ENCODE data around the gene UTP4. TPM values are rescaled to one million over a fixed set of nuclear protein-coding genes. Genes with fewer than 3 reads are reported as not detected.

UTP4 gene
- total and polyA plus RNA-seq, 2 of the 8 experiments (the other 6 are each of a cell fraction or from before 2014, with no cell fraction given), result 101 to 118 TPM

DNA sequence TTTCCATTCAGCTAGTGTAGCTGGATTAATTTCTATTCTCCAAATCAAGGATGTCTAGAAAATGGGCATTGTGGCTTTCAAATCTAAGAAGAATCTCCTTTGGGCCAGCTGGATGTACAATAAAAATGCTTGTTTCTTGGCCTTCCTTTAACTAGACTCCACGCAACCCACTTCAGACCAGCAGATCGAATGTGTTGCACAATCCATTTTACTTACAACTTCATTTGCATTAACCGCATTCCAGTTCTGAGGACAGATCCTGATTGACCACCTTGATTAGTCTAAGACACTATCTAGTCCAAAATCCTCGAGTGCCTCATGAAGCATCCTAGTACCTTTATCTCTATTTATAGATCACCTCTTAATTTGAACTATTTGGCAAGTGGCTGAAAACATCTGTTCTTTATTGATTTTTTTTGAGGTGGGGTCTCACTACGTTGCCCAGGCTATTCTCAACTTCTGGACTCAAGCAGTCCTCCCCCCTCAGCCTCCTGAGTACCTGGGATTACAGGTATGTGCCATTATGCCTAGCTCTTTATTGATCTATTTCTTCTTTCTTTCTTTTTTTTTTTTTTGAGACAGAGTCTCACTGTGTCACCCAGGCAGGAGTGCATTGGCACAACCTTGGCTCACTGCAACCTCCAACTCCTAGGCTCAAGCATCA lies 47.3 kb upstream of the UTP4 start:
- Histone ChIP-seq H3K79me2 (ENCODE audit: control insufficient read depth in 1 of 2, insufficient read depth in 2 of 2, low read length in 2 of 2) (no peaks in the 10 kb centered on the region), H3K9me3 (ENCODE audit: insufficient read depth in 2 of 2, low read depth in 1 of 2, low read length in 1 of 2) (no peaks in the 10 kb centered on the region), H3K14ac (ENCODE audit: insufficient read length) (no peak overlapping the region), H3K18ac (ENCODE audit: extremely low read depth, low read length) (no peak overlapping the region), H2BK20ac (ENCODE audit: low read length) (no peak overlapping the region), H3K79me1 (ENCODE audit: low read depth, low read length) (no peaks in the 10 kb centered on the region), H3K4me3 (ENCODE audit: extremely low read depth in 1 of 4, insufficient read depth in 2 of 4, low read depth in 3 of 4, low read length in 4 of 4) (no peak overlapping the region), H2BK5ac (ENCODE audit: low read depth, low read length) (no peak overlapping the region), H2BK120ac (replicated peaks; ENCODE audit: low read depth, low read length) (no peak overlapping the region), H3K4me2 (ENCODE audit: insufficient read depth in 1 of 2, low read depth in 2 of 2, low read length in 2 of 2) (no peak overlapping the region), H4K91ac (replicated peaks; ENCODE audit: insufficient read length, low read length) (no peak overlapping the region), H4K5ac (ENCODE audit: insufficient read length, low read depth, low read length) (no peak overlapping the region), H4K20me1 (replicated peaks in 1 of 2; ENCODE audit: control insufficient read depth in 1 of 2, insufficient read depth in 2 of 2, low read length in 2 of 2) (no peaks in the 10 kb centered on the region), H4K8ac (ENCODE audit: extremely low read depth, insufficient read depth, low read length) (no peak overlapping the region), H3K4ac (replicated peaks; ENCODE audit: insufficient read length, low read depth, low read length) (no peak overlapping the region), H3K27ac (ENCODE audit: low read depth, low read length) (no peak overlapping the region), H3K23ac (ENCODE audit: insufficient read length) (no peak overlapping the region), H3K9ac (replicated peaks in 1 of 4; ENCODE audit: extremely low read depth in 1 of 4, low read depth in 3 of 4, low read length in 3 of 4) (no peak overlapping the region), H3K36me3 (ENCODE audit: control insufficient read depth in 2 of 4, insufficient read depth in 4 of 4, low read length in 3 of 4) (no peaks in the 10 kb centered on the region), H3K4me1 (replicated peaks in 1 of 4; ENCODE audit: control insufficient read depth in 3 of 4, insufficient read depth in 4 of 4, low read length in 3 of 4) (peaks cover 9 to 14% (median 12%) of the 10 kb centered on the region in 4 experiments), H3K27me3 (replicated peaks in 1 of 4; ENCODE audit: control insufficient read depth in 3 of 4, extremely low read depth in 1 of 4, insufficient read depth in 3 of 4, low read length in 3 of 4) (no peaks in the 10 kb centered on the region), H2BK12ac (ENCODE audit: low read depth, low read length) (no peak overlapping the region), H2AFZ (ENCODE audit: low read length) (no peak overlapping the region), H3K23me2 (ENCODE audit: low read depth, low read length) (no peaks in the 10 kb centered on the region), H2BK15ac (ENCODE audit: low read length) (no peak overlapping the region), H2AK5ac (ENCODE audit: low read depth, low read length) (no peak overlapping the region), H3K56ac (replicated peaks; ENCODE audit: insufficient read length, low read depth, low read length) (no peak overlapping the region)
- CTCF ChIA-PET (ENCODE audit: partially characterized antibody), result interaction anchor here (0.6 to 2.5 kb wide), 11 partner anchors 7 to 276 kb away, joined by 3 to 9 read pairs (median 4); partner anchors contain the start of gene HAS3
- FAIRE-seq, result no peak
- no peak for TF ChIP-seq HDAC2 (IDR thresholded peaks at IDR 0.05; ENCODE audit: borderline replicate concordance in 1 of 2, low read depth in 2 of 2, low read length in 2 of 2)
- POLR2A ChIA-PET (ENCODE audit: partially characterized antibody), result interaction anchor here (0.6 to 3.6 kb wide), 6 partner anchors 9 to 112 kb away, joined by 3 to 15 read pairs (median 4); no protein-coding TSS in a partner anchor
- DNase-seq (ENCODE audit: low read depth in 1 of 2, low spot score in 2 of 2), result no peak
- WGBS, 2 experiments (ENCODE audit: extremely low coverage in 1 of 2, insufficient coverage in 1 of 2, insufficient read length in 1 of 2, insufficient replicate concordance in 2 of 2, low coverage in 1 of 2, low lambda C conversion rate in 2 of 2, missing lambda C conversion rate in 1 of 2), result 94% methylated on average over 5 of the region's 5 CpGs; no CpG with 5 or more reads in 1 of the 2 experiments

Measured in H1 (cell line).